NCI-H524 treated with DMSO at 0.1 percent for 48 hours (cell line): Measurements from ENCODE around the gene CACNB4.
"Not testable (repeated sequence)": the region's sequence is repeated elsewhere in the genome, so short reads cannot be mapped to it uniquely, and the experiment has no call there.

Experiments used
- DNase-seq: peaks from one replicate; lab custom pipeline; 2025; lab: John Stamatoyannopoulos, UW

Gene CACNB4

DNA sequence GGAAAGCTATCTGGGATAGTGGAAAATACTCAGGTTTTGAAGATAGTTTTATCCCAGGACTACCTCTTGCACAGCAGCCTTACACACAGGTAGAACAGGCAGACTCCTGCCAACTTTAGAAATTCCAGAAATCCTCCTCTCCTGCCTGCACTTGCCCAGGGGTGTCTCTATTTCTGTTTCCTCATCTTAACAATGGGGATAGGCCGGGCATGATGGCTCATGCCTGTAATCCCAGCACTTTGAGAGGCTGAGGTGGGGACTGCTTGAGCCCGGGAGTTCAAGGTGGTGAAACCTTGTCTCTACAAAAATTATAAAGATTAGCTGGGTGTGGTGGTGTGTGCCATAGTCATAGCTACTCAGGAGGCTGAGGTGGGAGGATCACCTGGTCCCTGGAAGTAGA, 153.7 kb downstream of the CACNB4 start:
- DNase-seq = no peak

DNA sequence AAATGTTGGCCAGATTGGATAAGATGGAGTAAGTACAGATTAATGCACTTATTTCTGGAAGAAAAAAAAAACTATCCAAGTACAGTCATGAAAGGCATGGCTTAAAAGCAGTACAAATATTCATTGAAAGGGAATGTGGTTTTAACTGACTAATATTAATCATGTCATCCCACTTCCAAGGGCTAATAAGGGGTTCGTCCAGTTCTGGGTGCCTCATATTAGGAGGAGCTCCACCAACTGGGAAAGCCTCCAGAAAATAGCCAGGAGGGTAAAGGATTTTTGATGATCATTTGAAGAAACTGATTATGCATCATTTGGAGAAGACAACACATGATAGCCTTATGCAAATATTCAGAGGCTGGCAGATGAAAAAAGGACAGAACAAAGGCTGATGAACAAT, 155.4 kb downstream of the CACNB4 start:
- no peak for DNase-seq

DNA sequence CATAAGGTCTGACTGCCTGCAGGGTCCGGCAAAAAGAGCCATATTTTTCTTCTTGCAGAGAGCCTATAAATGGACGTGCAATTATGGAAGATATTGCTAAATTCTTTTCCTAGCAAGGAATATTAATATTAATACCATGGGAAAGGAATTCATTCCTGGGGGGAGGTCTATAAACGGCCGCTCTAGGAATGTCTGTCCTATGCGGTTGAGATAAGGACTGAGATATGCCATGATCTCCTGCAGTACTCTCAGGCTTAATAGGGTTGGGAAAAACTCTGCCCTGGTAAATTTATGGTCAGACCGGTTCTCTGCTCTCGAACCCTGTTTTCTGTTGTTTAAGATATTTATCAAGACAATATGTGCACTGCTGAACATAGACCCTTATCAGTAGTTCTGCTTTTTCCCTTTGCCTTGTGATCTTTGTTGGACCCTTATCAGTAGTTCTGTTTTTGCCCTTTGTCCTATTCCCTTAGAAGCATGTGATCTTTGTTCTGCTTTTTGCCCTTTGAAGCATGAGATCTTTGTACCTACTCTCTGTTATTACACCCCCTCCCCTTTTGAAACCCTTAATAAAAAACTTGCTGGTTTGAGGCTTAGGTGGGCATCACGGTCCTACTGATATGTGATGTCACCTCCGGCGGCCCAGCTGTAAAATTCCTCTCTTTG, 156.2 kb downstream of the CACNB4 start:
- not testable (repeated sequence) for DNase-seq

DNA sequence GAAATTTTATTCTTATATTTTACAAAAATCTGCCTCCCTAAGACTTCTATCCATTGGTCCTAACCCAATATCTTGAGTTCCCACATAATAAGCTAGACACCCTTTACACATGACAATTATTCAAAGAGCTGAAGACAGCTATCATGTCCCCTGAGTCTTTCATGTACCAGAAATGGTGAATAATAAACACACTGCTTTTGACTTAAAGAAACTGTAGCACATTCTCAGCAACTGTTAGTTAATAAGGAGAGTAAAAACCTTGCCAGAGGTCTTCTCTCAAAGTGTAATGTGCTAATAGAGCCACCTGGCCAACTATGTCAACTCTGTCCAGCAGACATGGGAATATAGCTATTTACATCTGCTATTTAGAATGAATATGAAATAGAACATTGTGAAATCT, 160.9 kb downstream of the CACNB4 start:
- DNase-seq = no peak

DNA sequence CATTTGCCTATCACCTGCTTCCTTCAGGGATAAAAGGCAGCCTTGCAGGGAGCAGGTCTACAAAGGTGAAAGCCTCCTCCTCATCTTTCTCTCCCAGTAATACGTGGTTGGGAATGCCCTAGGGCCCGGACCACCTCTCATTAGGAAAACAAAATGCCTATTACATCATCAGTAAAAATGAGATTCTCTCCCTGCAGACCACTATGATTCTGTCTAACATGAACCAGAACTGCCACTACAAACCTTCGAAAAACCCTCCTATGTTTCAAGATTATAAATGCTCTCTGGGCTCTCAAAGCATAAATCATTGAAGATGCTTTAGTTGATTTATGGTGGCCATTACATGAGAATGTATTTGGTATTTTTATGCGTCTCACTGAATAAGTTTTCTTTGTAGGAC, 162.2 kb downstream of the CACNB4 start:
- DNase-seq = no peak

DNA sequence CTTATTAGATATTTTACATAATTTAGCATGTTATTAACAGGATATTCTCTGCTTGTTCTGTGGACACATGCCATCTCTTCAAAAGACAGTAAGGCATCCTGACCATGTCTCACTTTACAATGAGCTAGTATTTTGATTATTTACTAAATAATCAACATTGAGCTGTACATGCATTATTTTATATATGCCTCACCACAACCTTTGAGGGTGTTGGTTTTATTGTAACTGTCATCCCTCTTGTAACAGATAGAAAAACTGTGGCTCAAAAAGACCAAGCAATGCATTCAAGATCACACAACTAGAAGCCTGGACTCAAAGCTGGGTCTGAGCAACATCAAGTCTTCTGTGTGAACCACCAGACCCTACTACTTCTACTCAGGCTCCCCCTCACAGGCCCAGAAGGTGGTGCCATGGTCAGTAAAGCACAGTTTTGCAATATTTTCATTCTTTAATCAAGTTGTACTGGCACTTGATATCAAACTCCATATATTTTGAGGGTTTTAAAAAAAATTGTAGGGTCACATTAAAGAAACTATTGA, 165.5 kb downstream of the CACNB4 start:
- no peak for DNase-seq

DNA sequence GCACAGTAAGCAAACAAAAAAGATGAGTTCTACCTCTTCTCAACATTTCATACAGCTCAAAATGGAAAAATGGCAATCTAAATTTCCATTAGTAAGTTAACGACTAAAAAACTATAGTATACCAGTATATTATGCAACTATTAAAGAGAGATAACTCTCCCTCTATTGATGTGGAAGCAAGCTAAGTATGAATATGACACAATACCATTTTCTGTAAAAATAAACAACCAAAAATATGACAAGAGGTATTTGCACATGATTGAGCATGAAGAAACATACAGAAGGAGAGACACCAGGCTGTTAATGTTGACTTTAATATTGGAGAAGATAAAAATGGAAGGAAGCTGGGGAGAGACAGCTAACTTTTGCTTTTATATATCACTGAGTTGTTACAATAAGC, 167.1 kb downstream of the CACNB4 start:
- DNase-seq = no peak

DNA sequence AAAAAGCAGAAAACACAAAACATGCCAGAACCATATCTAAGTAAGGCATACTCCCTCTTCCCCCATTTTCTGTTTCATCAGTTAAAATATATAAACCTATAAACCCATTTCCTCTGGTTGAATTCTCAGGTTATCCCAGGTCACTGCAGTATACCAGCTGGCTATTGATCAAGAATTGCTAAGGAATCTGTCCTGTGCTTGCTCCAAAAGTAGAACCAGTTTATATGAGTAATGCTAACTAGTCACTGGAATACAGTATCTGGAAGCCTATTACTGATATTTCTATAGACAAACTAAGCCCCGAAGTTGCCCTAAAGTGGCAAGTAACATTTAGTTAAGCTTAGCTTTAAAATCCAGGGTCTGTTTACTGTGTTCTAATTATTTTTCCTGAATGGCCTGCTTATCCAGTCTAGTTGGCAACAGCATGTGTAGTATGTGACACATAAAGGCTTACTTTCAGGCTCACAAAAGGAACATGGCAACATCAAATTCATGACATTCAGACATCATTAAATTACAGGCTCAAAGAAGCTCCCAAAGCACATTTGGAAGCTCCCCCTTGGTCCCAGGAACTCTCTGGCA, 167.7 kb downstream of the CACNB4 start:
- DNase-seq = no peak

DNA sequence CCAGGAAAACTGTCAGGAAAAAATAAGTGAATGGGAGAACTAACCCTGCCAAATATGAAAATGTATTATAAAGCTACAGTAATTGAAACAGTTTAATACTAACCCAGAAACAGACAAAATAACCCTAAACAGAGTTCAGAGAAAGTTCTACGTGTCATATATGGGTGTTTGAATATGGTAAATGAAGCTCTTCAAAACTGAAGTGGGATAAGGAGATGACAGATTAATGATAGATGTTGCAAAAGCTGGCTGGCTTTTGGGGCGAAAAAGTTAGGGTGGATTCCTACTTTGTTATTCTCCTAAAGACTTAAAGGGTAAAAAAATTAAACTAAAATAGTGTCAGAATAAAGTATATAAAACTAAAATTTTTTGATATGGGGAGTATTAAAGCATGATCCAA, 168.8 kb downstream of the CACNB4 start:
- DNase-seq = no peak

DNA sequence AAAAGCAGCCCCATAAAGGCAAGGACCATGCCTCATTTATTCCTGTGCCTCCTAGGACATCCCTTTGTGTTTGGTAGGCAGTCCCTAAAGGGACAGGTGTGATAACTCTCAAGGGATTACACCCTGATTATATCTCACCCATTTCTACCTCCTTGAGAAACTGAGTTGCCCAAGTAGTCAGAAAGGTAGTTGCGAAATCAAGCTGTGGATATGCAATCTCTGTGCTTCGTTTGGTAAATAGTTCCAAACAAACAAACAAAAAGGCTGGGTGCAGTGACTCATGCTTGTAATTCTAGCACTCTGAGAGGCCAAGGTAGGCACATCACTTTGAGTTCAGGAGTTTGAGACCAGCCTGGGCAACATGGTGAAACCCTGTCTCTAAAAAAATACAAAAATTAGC, 170.5 kb downstream of the CACNB4 start:
- no peak for DNase-seq

DNA sequence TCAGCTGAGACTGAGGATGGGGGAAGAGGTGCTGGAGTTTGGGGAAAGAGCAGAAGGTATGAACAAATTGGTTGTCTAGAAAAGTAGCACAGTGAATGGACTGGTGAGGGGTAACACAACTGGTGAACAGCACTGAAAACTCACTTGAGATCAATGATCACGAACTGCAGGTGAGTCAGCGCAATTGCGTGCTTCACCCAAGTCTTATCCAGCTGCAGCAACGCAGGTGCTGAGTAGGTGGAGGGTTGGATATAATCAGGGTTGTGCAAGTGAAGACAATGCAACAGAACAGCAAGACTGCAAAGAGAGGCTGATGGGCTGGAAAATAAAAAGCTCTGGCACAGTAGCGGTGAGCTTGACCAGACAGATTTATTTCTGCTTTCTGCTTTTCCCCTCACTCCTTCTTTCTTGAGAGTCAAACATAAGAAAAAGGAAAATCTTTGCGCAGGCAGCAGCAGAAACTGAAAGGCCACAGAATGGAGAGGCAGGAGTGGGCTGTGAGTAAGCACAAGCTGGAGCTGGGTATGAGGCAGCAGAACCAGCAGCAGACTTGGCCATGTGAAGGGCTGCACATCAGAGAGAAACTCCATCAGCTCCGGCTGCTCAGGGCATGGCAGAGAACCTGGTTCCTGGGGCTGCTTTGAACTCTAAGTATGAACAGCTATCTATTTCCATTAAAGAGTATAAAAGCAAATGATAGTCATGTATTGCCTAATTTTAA, 171.2 kb downstream of the CACNB4 start:
- DNase-seq = no peak

DNA sequence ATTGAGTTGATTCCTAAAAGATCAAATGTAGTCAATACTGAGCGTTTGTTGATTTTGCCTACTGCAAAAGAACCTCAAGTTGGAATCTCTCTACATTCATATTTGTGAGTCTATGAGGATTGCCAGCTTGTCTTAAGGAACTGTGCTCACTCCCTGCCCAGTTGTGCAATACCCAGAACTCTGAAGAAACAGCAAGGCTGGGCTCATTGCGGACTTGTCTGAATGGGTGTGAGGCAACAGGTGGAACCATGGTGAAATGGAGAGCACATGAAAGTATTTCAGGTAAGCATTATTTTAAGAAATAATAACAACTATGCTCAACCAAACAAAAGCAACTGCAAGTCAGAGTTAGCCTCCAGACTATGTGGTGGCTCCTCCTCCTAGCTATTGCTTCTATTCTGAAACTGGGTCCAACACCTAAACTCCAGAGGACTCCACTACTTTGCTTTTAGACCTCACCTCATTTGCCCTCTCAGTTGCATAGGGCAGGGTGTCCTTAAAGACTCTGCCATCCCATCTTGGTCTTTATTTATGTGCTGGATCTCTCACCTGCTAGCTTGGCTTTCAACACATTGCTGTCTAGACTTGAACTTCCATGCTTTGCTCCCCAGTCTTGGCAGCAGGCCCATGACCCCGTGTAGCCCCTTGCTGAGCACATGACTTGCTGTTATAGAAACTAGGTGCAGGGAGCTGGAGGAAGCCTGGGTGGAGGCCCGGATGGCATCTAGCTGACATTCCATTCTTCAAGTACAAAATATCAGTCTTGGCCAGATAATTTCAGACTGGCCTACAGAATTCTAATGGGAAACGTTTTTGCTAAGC, 175.8 kb downstream of the CACNB4 start:
- no peak for DNase-seq

DNA sequence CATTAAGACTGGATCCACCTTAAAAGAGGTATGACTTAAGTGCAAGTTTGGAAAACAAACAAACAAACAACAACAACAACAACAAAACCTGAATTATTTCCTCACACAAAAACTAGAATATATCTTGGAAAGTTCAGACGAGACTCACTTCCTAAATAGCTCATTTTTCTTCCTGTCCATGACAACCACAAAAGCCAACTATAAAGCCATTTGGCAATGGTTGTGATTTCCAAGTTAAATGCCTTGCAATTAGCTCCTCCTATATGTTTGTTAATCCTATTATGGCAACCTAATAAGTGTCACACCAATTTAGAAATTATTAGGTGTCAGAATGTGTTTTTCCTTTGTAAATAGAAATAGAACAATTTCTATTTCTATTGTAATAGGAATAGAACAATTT, 179.1 kb downstream of the CACNB4 start:
- DNase-seq = no peak

DNA sequence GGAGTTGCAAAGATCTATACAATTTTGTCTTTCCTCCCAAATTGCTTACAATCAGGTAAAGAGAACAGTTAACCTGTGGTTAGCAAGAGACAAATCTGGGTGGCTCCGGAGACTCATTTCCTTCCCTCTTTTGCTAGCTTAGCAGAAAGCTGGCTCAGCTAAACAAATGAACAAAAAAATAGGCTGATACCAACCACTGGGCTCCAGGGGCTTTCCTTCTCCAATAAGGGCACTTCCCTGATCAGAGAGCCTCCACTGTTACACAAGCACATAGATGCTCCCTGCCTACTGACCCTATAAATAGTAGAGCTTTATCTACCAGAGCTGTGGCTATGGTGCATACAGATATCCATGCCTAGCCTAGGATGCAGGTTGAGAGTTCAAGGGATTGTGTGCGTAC, 180.5 kb downstream of the CACNB4 start:
- DNase-seq = no peak

DNA sequence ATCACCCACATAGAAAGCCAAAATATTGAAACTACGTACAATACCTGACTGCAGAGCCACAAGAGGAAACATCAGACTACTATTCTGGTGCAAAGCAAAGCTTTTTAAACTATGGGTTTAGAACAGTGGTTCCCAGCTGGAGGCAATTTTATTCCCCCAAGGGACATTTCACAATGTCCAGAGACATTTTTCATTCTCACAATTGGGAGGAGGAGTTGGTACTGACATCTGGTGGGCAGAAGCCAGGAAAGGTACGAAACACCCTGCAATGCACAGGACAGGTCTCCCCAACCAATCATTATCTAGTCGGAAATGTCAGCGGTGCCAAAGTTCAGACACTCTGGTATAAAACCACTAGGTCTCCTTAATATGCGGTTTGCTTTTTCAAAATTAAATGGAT, 182.2 kb downstream of the CACNB4 start:
- no peak for DNase-seq

DNA sequence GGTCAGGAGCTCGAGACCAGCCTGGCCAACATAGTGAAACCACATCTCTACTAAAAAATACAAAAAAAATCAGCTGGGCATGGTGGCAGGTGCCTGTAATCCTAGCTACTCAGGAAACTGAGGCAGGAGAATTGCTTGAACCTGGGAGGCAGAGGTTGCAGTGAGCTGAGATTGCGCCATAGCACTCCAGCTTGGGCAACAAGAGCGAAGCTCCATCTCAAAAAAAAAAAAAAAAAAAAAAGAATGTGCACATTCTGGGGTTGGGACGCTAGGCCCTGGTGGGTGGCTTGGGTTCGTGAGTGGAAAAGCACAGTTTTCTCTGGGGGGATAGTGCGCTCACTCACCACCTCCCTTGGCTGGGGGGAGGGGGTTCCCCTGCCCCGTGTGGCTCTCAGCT, 183.2 kb downstream of the CACNB4 start:
- not testable (repeated sequence) for DNase-seq

DNA sequence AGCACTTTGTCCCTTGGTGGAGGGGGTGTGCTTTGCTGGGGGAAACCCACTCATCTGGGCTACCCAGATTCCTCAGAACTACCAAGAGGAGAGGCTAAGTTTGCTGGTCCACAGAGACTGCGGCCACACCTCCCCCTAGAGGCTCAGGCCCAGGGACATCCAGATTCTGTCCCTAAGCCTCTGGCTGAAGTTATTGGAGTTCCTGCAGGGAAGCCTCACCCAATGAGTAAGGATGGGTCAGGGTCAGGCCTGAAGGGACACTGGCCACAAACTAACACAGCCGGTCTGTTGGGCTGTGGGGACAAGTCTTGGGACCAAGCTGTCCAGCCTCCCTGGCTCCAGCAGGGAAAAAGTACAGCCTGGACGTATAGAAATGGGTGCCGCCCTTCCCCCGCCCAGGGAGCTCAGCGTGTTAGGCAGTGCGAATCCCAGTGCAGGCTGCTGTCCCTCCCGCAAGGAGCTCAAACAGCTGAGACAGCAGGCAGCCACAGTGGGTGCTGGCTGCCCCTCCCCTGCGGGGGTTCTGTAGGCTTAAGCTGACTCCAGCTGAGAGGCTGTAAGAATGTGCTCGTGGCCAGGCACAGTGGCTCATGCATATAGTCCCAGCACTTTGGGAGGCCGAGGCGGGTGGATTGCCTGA, 183.7 kb downstream of the CACNB4 start:
- DNase-seq = no peak

DNA sequence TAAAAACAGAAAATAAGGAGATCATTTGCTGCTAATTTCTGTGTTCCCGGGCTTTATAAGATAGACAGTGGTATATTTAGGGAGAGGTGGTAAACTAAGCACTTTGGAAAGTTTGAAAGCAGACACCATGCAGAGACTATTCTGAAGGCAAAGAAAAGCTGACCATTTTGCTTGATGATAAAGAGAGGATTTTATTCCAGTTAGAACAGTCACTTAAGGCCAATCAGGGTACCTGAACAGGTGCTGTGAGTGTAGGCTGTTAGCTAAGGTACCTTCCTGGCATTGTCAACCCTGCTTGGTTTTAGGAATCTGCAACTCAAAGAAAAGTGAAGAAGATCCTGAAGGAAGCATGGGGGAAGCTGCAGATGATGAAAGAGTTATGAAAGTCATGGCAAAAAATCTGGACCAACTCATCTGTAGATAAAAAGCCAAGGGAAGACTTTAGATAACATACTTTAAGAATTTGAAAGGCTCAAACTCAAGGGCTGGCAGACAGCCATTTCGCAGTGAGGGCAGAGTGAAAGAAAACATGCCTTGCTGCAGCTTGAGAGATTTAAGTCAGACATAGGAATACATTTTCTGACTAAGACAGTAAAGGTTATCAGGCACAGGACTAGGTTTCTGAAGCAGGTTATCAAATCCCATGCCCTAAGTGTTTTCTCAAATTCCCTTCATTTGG, 190.5 kb downstream of the CACNB4 start:
- no peak for DNase-seq

DNA sequence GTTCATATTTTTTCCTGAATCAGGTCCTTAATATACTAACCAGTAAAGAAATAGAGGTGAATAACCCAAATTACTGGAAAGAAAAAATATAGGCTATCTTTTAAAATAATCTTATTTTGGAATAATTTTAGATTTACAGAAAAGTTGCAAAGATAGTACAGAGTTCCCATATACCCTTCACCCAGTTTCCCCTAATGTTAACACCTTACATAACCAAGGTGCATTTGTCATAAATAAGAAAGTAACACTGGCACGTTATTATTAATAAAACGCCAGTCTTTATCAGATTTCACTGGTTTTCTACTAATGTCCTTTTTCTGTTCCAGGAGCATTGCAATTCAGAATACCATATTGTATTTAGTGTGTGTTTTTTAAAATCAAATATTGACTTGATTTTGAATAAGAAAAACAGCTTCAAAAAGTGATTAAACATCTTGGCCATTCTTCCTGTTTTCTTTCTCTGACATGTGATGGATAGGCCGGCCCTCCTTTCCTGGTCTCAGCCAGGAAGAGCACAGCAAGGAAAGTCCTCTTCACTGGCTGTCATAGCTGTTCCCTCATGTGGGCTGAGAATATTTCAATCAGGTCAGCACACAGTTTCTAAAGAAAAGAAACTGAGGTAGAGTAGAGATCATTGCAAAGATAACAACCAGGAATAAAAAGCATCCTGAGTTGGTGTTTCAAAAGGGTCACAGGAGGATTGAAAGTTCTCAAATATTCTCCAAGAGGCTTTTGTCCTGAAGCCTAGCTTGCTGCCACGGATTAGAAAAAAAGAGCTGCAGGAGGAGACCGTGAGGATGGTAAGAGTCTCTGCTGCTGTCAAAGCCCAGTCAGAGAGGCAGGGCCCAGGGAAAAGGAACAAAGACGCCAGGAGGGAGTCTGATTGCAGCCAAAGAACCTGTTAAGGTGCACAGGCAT, 191.3 kb downstream of the CACNB4 start:
- DNase-seq = no peak

DNA sequence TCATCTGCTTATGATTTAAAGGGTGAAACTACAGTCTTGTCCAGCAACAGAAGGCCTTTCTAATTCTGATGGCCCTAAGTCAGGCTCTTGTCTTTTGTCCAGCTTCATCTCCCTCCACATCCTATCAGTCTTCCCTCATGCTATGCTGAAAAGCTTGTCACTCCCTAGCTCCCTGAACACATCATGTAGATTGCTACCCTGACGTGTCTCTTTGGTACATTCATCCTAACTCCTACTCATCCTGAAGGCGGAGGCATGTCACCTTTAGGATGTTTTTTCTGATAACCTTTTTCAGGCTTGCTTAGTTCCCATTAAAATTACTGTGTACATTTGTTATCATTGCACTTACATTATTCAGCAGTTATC, 192.2 kb downstream of the CACNB4 start:
- no peak for DNase-seq
